ENCODE results near the gene SHISA9. TPM values are rescaled to one million over a fixed set of nuclear protein-coding genes. Genes with fewer than 3 reads are reported as not detected.

SHISA9 gene
- total and polyA plus RNA-seq, 2 donors (not counting 1 experiment from before 2014, with no cell fraction given) = 0.03 to 0.07 TPM

DNA sequence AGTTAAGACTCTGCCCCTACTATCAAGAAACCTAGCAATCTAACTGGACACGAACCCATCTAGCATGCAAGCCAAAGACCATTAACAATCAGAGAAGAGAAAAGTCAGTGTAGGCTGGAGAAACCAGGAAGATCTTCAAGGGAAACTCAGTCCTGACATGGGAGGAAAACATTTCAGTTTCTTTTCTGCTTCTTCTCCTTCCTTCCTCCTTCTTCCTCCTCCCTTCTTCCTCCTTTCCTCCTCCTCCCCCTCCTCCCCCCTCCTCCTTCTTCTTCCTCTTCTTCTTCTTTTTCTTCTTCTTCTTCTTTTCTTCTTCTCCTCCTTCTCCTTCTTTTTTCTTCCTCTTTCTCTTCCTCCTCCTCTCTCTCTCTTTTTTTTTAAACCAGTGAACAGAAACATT is 29.6 kb upstream of the SHISA9 start:
- intact Hi-C loops (cut with micrococcal nuclease) = no loop called here
- peaks cover 6% of the 10 kb centered on the region for H3K9me3 Mint-ChIP-seq (ENCODE audit: insufficient read depth)
- Histone ChIP-seq H2AFZ (ENCODE audit: insufficient read depth, low read depth, low read length, poor library complexity, severe bottlenecking) (no peak overlapping the region), H3K36me3 (replicated peaks in 1 of 2; ENCODE audit: control extremely low read depth in 1 of 2, control insufficient read depth in 1 of 2, extremely low read depth in 1 of 2, insufficient read depth in 2 of 2, low read length in 1 of 2) (no peaks in the 10 kb centered on the region), H3K27ac (ENCODE audit: low read length in 2 of 2) (no peak overlapping the region), H3K4me2 (replicated peaks; ENCODE audit: low read depth, low read length, poor library complexity, severe bottlenecking) (no peak overlapping the region), H3K9ac (ENCODE audit: low read length) (no peak overlapping the region), H4K20me1 (ENCODE audit: control insufficient read depth, insufficient read depth, low read length, poor library complexity, severe bottlenecking) (no peaks in the 10 kb centered on the region), H3K4me1 (ENCODE audit: control insufficient read depth in 2 of 2, insufficient read depth in 2 of 2, low read length in 2 of 2) (peaks cover 0 to 7% of the 10 kb centered on the region in 2 donors), H3K27me3 (replicated peaks in 1 of 4; ENCODE audit: control extremely low read depth in 1 of 4, control insufficient read depth in 3 of 4, insufficient read depth in 4 of 4, low read length in 3 of 4) (no peaks in the 10 kb centered on the region), H3K79me2 (ENCODE audit: control insufficient read depth, insufficient read depth, low read length) (no peaks in the 10 kb centered on the region), H3K4me3 (ENCODE audit: control extremely low read depth in 1 of 5, extremely low read depth in 1 of 5, insufficient read depth in 1 of 5, low read depth in 2 of 5, low read length in 4 of 5) (no peak overlapping the region), H3K9me3 (ENCODE audit: control extremely low read depth in 1 of 3, control insufficient read depth in 2 of 3, insufficient read depth in 1 of 3, low read length in 2 of 3) (peaks cover 0 to 16% (median 0%) of the 10 kb centered on the region in 3 donors)
- 60% methylated on average over 1 of the region's 1 CpG for WGBS (ENCODE audit: insufficient coverage)
- H3K4me3 Mint-ChIP-seq = no peak overlapping the region
- peaks cover 4% of the 10 kb centered on the region for H3K27me3 Mint-ChIP-seq
- H3K27ac Mint-ChIP-seq = peak overlapping the region; percentile 32
- no peak for ATAC-seq (ENCODE audit: low read depth)
- DNase-seq = no peak
- CTCF ChIA-PET = no interaction called here
- peaks cover 13% of the 10 kb centered on the region for H3K4me1 Mint-ChIP-seq
- POLR2A ChIA-PET = no interaction called here
- no peak for TF ChIP-seq EZH2 (IDR thresholded peaks at IDR 0.05; ENCODE audit: borderline replicate concordance, insufficient read depth, low read depth, low read length, poor library complexity, severe bottlenecking)
- TF ChIP-seq, protein P1, sequence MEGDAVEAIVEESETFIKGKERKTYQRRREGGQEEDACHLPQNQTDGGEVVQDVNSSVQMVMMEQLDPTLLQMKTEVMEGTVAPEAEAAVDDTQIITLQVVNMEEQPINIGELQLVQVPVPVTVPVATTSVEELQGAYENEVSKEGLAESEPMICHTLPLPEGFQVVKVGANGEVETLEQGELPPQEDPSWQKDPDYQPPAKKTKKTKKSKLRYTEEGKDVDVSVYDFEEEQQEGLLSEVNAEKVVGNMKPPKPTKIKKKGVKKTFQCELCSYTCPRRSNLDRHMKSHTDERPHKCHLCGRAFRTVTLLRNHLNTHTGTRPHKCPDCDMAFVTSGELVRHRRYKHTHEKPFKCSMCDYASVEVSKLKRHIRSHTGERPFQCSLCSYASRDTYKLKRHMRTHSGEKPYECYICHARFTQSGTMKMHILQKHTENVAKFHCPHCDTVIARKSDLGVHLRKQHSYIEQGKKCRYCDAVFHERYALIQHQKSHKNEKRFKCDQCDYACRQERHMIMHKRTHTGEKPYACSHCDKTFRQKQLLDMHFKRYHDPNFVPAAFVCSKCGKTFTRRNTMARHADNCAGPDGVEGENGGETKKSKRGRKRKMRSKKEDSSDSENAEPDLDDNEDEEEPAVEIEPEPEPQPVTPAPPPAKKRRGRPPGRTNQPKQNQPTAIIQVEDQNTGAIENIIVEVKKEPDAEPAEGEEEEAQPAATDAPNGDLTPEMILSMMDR (IDR thresholded peaks at IDR 0.05) = no peak

DNA sequence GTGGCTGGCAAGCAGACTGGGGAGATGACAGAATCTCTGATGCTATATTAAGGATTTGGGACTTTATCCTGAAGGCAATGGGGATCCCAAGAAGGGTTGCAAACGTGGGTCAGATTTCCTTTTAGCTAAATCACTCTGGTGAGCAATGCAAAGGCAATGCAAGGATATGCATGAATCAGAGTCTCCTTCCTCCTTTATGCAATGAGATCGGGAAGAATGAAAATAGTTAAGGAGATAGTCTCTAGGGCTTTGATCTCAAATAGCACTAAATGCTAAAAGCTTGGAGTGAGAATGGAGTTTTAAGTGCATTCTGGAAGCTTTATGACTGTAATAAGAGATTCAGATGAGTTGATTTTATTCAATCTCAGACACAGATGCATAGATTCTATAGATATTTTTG is 27.2 kb upstream of the SHISA9 start:
- H4K20me1 ChIP-seq (ENCODE audit: control insufficient read depth, insufficient read depth, low read length, poor library complexity, severe bottlenecking) = no peaks in the 10 kb centered on the region
- no peak overlapping the region for H3K27ac Mint-ChIP-seq
- no peak for ATAC-seq (ENCODE audit: low read depth)
- no peak overlapping the region for H3K4me2 ChIP-seq (replicated peaks; ENCODE audit: low read depth, low read length, poor library complexity, severe bottlenecking)
- no peak overlapping the region for H3K4me3 ChIP-seq (ENCODE audit: control extremely low read depth in 1 of 5, extremely low read depth in 1 of 5, insufficient read depth in 1 of 5, low read depth in 2 of 5, low read length in 4 of 5)
- TF ChIP-seq, protein P1 (IDR thresholded peaks at IDR 0.05) = no peak
- TF ChIP-seq EZH2 (IDR thresholded peaks at IDR 0.05; ENCODE audit: borderline replicate concordance, insufficient read depth, low read depth, low read length, poor library complexity, severe bottlenecking) = no peak
- H3K79me2 ChIP-seq (ENCODE audit: control insufficient read depth, insufficient read depth, low read length) = no peaks in the 10 kb centered on the region
- 17% methylated on average over 1 of the region's 2 CpGs for WGBS (ENCODE audit: insufficient coverage)
- H3K27me3 Mint-ChIP-seq = peaks cover 14% of the 10 kb centered on the region
- H3K9ac ChIP-seq (ENCODE audit: low read length) = no peak overlapping the region
- no peak overlapping the region for H2AFZ ChIP-seq (ENCODE audit: insufficient read depth, low read depth, low read length, poor library complexity, severe bottlenecking)
- ChIA-PET POLR2A (no interaction called here), CTCF (no interaction called here)
- H3K4me3 Mint-ChIP-seq = no peak overlapping the region
- DNase-seq = no peak
- H3K4me1 ChIP-seq (ENCODE audit: control insufficient read depth in 2 of 2, insufficient read depth in 2 of 2, low read length in 2 of 2) = peaks cover 0 to 7% of the 10 kb centered on the region in 2 donors
- peaks cover 0 to 13% (median 0%) of the 10 kb centered on the region in 3 donors for H3K9me3 ChIP-seq (ENCODE audit: control extremely low read depth in 1 of 3, control insufficient read depth in 2 of 3, insufficient read depth in 1 of 3, low read length in 2 of 3)
- H3K36me3 ChIP-seq (replicated peaks in 1 of 2; ENCODE audit: control extremely low read depth in 1 of 2, control insufficient read depth in 1 of 2, extremely low read depth in 1 of 2, insufficient read depth in 2 of 2, low read length in 1 of 2) = no peaks in the 10 kb centered on the region
- no peak overlapping the region for H3K27ac ChIP-seq (ENCODE audit: low read length in 2 of 2)
- no peaks in the 10 kb centered on the region for H3K27me3 ChIP-seq (replicated peaks in 1 of 4; ENCODE audit: control extremely low read depth in 1 of 4, control insufficient read depth in 3 of 4, insufficient read depth in 4 of 4, low read length in 3 of 4)
- intact Hi-C loops (cut with micrococcal nuclease) = no loop called here
- H3K9me3 Mint-ChIP-seq (ENCODE audit: insufficient read depth) = peaks cover 6% of the 10 kb centered on the region
- H3K4me1 Mint-ChIP-seq = peaks cover 13% of the 10 kb centered on the region
